ENCODE measurements around the gene EDEM1.

DNA sequence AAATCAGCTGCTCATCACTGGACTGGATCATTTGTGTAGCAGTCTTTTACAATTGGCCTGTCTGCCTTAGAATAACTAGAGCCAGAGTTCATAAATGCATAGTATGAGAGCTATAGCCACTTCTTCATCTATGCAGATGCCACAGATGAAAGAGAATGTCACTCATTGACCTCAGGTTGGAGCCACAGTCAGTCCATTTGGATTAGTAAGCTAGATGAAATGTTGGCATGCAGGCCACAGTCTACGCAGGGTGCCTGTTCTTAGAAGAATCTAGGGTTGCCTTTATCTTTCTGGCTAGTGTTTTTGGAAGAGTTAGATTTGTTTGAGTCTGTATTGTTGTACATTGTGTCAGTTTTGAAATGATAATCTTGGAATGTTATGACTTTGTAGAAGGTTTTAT is 25.4 kb upstream of the EDEM1 start:
- TF ChIP-seq, protein P1, sequence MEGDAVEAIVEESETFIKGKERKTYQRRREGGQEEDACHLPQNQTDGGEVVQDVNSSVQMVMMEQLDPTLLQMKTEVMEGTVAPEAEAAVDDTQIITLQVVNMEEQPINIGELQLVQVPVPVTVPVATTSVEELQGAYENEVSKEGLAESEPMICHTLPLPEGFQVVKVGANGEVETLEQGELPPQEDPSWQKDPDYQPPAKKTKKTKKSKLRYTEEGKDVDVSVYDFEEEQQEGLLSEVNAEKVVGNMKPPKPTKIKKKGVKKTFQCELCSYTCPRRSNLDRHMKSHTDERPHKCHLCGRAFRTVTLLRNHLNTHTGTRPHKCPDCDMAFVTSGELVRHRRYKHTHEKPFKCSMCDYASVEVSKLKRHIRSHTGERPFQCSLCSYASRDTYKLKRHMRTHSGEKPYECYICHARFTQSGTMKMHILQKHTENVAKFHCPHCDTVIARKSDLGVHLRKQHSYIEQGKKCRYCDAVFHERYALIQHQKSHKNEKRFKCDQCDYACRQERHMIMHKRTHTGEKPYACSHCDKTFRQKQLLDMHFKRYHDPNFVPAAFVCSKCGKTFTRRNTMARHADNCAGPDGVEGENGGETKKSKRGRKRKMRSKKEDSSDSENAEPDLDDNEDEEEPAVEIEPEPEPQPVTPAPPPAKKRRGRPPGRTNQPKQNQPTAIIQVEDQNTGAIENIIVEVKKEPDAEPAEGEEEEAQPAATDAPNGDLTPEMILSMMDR (conservative IDR thresholded peaks at IDR 0.05) = no peak
- TF ChIP-seq ZFX (IDR thresholded peaks at IDR 0.05) = no peak
